Measurements from ENCODE around the gene TMEM196. TPM values are rescaled to one million over a fixed set of nuclear protein-coding genes. Genes with fewer than 3 reads are reported as not detected.
"Not testable (repeated sequence)": the region's sequence is repeated elsewhere in the genome, so short reads cannot be mapped to it uniquely, and the experiment has no call there.

TMEM196 gene
- total RNA-seq, 1 donor from 2014 or later: not detected

DNA sequence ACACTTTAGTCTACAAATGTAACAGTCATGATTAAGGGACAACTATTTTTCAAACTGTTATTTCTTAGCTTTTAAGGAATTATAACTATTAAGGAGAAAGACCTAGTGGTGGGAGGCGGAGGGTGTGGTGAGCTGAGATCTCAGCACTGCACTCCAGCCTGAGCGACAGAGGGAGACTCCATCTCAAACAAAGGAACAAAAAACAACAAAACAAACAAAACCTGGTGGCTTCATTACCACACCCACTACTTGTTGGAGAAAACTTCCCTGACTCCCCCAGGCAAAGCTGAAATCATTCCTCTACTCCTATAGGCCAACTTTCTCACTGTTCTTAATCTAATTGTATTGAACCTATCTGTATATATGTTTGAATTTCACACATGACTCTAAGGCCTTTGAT is 67.8 kb downstream of the TMEM196 start:
- no peak for DNase-seq

DNA sequence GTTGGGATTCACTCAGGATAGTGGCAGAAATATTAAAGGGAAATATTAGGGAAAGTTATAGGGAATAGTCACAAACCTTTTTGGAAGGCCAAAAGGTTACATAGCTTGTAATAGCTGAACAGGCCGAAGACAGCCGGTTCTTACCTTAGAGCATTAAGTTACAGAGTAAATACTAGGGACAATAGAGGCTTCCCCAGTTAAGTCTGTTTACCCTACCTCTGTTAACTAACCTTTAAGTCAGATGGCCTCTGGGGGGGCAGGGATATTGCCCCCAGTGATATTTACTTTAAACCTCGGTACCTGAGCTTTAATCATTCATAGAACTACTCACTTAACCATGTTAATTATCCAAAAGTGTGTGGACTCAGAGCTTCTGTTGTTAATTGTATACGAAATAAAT is 71.9 kb downstream of the TMEM196 start:
- DNase-seq: no peak

DNA sequence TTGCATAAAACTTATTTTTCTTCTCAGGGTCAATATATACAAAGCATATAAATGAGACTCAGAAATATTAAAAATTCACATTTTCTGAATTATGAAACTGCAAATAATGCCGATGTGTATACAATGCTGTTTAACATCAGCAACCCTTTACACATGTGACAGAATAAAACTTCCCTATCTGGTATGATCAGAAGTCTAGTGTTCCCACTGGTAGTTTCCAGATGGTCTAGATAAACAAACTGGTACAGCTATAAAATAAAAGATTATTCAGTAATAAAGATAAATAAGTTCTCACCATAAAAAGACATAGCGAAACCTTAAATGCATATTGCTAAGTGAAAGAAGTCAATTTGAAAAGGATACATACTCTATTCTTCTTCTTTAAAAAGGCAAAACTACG is 72.5 kb downstream of the TMEM196 start:
- no peak for DNase-seq

DNA sequence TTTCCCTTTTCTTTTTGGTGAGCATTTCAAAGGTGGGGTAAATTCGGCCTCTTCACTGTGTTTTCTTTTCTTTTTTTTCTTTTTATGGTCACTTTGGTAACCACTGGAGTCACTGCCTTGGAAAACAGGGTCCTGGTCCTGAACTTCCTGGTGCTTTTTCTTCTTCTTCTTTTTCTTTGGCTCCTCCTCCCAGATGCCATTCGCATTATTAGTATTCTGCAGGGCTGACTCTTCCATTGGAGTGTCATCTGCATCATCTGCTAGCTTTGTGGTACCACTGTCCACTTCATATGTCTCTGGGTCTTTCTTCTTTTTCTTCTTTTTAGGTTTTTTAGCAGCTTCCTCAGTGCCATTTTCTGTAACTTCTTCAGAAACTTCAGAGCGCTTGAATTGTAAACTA is 75.1 kb downstream of the TMEM196 start:
- DNase-seq: no peak

DNA sequence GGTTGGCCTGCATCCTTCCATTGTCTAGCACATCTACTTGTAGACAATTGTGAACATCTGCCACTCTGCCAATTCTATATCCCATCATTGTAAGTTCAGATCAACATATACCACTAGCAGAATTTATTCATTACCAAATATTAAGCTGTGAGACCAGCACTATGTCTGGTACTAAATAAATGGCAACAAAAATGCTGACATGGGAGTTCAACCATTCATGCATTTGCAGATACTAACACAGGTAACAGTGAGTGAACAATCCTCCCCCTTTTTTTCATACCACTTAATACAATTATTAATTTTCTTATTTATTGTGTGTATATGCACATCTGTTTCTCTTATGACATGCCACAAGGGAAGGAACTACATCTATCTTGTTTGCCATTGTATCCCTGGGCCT is 76.5 kb downstream of the TMEM196 start:
- DNase-seq: no peak

DNA sequence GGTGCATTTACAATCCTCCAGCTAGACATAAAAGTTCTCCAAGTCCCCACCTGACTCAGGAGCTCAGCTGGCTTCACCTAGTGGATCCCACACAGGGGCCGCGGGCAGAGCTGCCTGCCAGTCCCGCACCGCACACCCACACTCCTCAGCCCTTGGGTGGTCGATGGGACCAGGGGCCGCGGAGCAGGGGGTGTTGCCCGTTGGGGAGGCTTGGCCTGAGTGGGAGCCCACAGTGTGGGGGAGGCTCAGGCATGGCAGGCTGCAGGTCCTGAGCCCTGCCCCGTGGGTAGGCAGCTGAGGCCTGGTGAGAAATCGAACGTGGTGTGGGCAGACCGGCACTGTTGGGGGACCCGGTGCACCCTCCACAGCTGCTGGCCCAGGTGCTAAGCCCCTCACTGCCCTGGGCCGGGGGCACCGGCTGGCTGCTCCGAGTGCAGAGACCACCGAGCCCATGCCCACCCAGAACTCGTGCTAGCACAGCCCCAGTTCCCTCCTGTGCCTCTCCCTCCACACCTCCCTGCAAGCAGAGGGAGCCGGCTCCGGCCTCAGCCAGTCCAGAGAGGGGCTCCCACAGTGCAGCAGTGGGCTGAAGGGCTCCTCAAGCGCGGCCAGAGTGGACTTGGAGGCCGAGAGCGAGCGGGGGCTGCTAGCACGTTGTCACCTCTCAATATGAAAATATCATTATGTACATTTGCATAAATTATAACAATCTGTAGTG is 81.1 kb downstream of the TMEM196 start:
- DNase-seq: no peak

DNA sequence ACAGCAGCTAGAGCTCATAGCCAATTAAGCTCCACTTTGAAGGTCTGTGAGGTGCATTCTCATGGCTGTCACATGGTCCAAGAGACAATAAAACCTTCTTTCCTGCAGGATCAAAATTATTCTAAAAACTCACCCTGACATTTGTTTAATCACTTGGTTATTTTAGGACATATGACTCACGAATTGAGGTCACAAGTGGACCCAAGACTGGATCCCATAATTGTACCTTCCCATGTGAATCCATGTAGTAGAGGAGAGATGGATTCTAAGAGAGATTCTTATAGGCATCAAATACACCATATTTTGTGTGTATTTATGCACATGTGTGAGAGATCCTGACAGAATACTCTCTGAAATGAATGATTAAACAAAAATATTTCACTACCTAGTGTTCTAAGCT is 82.7 kb downstream of the TMEM196 start:
- DNase-seq: no peak

DNA sequence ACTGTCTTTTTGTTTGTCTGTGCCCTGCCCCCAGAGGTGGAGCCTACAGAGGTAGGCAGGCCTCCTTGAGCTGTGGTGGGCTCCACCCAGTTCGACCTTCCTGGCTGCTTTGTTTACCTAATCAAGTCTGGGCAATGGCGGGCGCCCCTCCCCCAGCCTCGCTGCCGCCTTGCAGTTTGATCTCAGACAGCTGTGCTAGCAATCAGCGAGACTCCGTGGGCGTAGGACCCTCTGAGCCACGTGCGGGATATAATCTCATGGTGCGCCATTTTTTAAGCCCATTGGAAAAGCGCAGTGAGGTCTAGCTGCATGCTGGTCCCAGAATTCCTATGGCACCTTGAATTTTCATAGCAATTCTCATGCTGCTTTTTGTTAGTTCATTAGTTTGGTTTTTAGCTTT is 84.3 kb downstream of the TMEM196 start:
- DNase-seq: not testable (repeated sequence)

DNA sequence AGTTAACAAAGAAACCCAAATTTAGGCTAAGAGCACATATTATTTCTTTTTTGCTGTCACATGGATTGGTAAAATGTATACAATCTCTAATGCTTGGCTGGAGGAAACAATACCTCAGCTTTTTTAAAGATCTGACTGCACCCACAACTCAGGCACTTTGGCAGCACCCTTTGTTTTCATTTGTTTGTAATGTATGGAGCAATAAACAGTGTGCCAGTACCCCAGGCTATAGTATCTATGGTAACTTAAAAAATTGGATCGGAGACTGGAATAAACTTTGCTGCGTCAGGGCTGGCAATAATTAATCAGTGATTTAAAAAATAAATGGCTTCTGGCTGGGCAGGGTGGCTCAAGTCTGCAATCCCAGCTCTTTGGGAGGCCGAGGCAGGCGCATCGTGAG is 91.8 kb downstream of the TMEM196 start:
- no peak for DNase-seq

DNA sequence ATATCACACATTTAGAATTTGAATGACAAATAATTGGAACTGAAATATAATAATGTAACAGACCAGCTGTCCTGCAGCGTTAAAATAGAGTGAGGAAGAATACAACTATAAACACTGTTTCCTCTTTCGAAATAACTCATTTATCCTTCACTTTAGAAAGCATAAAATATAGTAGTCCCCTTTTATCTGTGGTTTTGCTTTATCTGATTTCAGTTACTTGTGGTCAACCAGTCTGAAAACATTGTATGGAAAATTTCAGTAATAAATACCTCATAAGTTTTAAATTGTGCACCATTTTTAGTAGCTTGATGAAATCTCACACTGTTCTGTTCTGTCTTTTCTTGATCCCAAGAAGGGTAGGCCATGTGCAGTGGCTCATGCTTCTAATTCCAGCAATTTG is 96.2 kb downstream of the TMEM196 start:
- no peak for DNase-seq

DNA sequence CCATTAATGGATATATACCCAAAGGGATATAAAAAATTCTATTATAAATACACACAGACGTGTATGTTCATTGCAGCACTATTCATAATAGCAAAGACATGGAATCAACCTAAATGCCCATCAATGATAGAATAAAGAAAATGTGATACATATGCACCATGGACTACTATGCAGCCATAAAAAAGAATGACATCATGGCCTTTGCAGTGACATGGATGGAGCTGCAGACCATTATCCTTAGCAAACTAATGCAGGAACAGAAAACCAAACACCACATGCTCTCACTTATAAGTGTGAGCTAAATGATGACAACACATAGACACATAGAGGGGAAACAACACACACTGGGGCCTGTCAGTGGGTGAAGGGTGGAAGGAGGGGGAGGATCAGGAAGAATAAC is 97.6 kb downstream of the TMEM196 start:
- DNase-seq: no peak

DNA sequence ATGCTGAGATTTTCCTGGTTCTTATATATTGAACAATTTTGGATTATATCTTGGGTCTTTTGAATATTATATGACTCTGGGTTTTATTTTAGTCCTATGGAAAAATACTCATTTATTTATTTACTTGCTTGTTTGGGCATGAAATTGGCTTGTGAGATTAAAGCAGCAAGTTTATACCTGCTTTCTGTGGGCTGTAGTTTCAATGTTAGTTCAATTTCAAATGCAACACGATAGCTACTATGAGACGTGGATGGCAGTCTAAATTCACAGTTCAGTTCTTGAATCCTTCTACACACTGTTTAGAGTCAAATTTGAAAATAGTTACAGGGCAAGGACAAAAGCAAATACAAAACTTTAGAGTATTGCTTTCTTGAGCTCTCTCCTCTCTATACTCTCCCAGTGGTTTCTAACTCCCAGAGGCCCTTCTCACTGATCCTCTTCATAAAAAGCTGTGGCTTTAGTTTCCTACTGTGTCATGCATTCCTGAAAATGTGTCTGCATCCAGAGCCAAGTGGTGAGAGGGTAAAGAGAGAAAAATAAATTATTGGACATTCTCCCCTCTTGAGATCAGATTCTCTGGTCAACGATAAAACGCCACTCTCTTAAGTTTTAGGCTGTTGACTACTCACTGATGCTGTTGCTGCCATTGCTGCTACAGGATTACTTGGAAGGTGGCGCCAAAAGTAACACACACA is 99.0 kb downstream of the TMEM196 start:
- no peak for DNase-seq

DNA sequence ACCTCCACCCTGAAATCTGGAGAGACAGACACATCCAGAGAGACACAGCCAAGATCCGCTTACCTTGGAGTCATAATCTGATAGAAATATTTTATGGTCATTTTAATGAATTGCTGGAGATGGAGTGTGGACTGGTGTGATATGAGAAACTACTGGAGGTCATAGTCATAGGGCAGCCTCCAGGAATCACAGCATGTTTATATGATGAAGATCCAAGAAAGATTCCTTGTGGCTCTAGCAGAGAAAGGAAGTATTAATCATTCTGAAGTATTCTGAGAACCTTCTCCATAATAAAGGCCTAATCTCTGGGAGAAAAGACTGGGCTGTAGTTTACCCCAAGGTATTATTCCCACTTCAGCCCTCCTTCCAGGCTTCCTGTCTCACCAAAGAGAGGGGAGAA is 102.6 kb downstream of the TMEM196 start:
- no peak for DNase-seq

Small RNAs within 50 kb of the gene (small RNA-seq; reads per million reads assigned to genes)
- gene MIR3146 (ENCODE audit: low replicate concordance): not detected

Other genes starting within 250 kb of the TMEM196 start
- gene POLR1F, start 64.6 kb downstream of the TMEM196 start, total RNA-seq: 18.4 TPM

All from tongue (tissue), 3 donors.